RWPE2 (cell line): Measurements from ENCODE around the gene PCSK5.

Experiments used
- ATAC-seq: fragments of 200-7000 bp; cut with Tn5 transposase; 3 replicates; pipeline ENCODE4 v1.9.1; 2021; ENCODE audit warnings: low read depth
- DNase-seq: peaks from one replicate; pipeline ENCODE4 v3.0.0-alpha.2; 2020; ENCODE audit warnings: low spot score
- H3K27ac ChIP-seq: fragments of 450-650 bp; 2 replicates; pipeline ENCODE4 v1.5.1; 2017; ENCODE audit warnings: mild to moderate bottlenecking; ENCODE audit not compliant: poor library complexity, severe bottlenecking
- H3K27me3 ChIP-seq: fragments of 250-450 bp; sonication (Bioruptor Pico); 2 replicates; pipeline ENCODE4 v1.5.1; 2021; ENCODE audit warnings: mild to moderate bottlenecking, moderate library complexity; ENCODE audit not compliant: insufficient read depth, poor library complexity, severe bottlenecking
- H3K36me3 ChIP-seq: fragments of 250-450 bp; sonication (Bioruptor Pico); 2 replicates; pipeline ENCODE4 v1.5.1; 2020; ENCODE audit warnings: low read depth, mild to moderate bottlenecking, moderate library complexity
- H3K4me1 ChIP-seq: fragments of 250-450 bp; sonication (Bioruptor Pico); 2 replicates; pipeline ENCODE4 v1.5.1; 2021; ENCODE audit warnings: mild to moderate bottlenecking, moderate library complexity; ENCODE audit not compliant: insufficient read depth, poor library complexity, severe bottlenecking
- H3K4me3 ChIP-seq: fragments of 250-450 bp; sonication (Bioruptor Pico); 2 replicates; pipeline ENCODE4 v1.5.1; 2021; ENCODE audit warnings: mild to moderate bottlenecking, moderate library complexity; ENCODE audit not compliant: severe bottlenecking
- H3K9me3 ChIP-seq: fragments of 250-450 bp; sonication (Bioruptor Pico); 2 replicates; pipeline ENCODE4 v1.5.1; 2021; ENCODE audit warnings: mild to moderate bottlenecking, moderate library complexity; ENCODE audit not compliant: severe bottlenecking
- TF ChIP-seq, protein P1 (sequence below): fragments of 450-650 bp; IDR thresholded peaks from one replicate; pipeline ENCODE4 v1.5.1; 2017; ENCODE audit warnings: mild to moderate bottlenecking, moderate library complexity; ENCODE audit not compliant: poor library complexity, severe bottlenecking

The PCSK5 gene

GRCh38 chr9:75873712-75874111 is 16.8 kb upstream of the PCSK5 start:
- Histone ChIP-seq H3K27ac (no peak overlapping the region), H3K36me3 (no peaks in the 10 kb centered on the region), H3K27me3 (no peaks in the 10 kb centered on the region), H3K9me3 (no peaks in the 10 kb centered on the region), H3K4me1 (no peaks in the 10 kb centered on the region), H3K4me3 (no peak overlapping the region)
- TF ChIP-seq, protein P1, sequence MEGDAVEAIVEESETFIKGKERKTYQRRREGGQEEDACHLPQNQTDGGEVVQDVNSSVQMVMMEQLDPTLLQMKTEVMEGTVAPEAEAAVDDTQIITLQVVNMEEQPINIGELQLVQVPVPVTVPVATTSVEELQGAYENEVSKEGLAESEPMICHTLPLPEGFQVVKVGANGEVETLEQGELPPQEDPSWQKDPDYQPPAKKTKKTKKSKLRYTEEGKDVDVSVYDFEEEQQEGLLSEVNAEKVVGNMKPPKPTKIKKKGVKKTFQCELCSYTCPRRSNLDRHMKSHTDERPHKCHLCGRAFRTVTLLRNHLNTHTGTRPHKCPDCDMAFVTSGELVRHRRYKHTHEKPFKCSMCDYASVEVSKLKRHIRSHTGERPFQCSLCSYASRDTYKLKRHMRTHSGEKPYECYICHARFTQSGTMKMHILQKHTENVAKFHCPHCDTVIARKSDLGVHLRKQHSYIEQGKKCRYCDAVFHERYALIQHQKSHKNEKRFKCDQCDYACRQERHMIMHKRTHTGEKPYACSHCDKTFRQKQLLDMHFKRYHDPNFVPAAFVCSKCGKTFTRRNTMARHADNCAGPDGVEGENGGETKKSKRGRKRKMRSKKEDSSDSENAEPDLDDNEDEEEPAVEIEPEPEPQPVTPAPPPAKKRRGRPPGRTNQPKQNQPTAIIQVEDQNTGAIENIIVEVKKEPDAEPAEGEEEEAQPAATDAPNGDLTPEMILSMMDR: no peak
- DNase-seq: no peak
- no peak for ATAC-seq

DNA sequence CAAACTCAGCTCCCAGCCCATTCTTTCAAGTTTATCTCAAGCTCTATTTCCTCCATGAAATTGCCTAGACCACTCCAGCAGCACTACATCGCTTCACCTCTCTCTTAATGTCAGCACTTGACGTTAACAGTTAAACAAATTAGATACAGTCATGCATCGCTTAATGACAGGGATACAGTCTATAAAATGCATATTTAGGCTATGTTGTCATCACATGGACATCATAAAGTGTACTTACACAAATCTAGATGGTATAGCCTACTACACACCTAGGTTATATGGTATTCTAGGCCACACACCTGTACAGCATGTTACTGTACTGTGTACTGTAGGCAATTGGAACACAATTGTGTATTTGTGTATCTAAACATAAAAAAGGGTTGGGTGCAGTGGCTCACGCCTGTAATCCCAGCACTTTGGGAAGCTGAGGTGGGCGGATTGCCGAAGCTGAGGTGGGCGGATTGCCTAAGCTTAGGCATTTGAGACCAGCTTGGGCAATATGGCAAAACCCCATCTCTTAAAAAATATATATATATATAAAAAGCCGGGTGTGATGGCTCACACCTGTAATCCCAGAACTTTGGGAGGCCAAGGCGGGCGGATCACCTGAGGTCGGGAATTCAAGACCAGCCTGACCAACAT is 13.4 kb upstream of the PCSK5 start:
- H3K4me3 ChIP-seq: no peak overlapping the region
- no peaks in the 10 kb centered on the region for H3K4me1 ChIP-seq
- no peaks in the 10 kb centered on the region for H3K9me3 ChIP-seq
- H3K27me3 ChIP-seq: no peaks in the 10 kb centered on the region
- TF ChIP-seq, protein P1: no peak
- ATAC-seq (no peak), DNase-seq (no peak)
- H3K36me3 ChIP-seq: no peaks in the 10 kb centered on the region
- no peak overlapping the region for H3K27ac ChIP-seq

DNA sequence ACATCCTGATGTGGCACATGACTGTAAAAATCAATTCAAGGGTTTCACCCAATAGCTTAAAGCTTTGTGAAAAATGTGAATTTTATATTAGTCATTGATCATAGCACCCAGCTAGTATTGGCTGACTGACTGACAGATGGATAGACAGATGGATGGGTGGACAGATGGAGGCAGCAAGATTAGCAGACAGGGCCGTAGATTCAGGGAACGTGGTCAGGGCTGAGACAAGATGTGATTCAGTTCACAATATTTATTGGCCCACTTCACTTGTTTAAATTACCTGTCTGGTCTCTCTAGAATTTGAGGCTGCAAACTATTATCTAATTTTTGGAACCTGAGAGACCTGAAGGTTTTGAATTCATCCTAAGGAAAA is 12.0 kb upstream of the PCSK5 start:
- no peaks in the 10 kb centered on the region for H3K27me3 ChIP-seq
- no peaks in the 10 kb centered on the region for H3K9me3 ChIP-seq
- no peak for DNase-seq
- ATAC-seq: no peak
- no peaks in the 10 kb centered on the region for H3K4me1 ChIP-seq
- no peaks in the 10 kb centered on the region for H3K36me3 ChIP-seq
- TF ChIP-seq, protein P1: no peak
- H3K4me3 ChIP-seq: no peak overlapping the region
- H3K27ac ChIP-seq: no peak overlapping the region

GRCh38 chr9:75880618-75881017 is 9.9 kb upstream of the PCSK5 start:
- ATAC-seq (no peak), DNase-seq (no peak)
- TF ChIP-seq, protein P1: no peak
- Histone ChIP-seq H3K4me1 (no peaks in the 10 kb centered on the region), H3K4me3 (no peak overlapping the region), H3K27ac (no peak overlapping the region), H3K27me3 (no peaks in the 10 kb centered on the region), H3K9me3 (no peaks in the 10 kb centered on the region), H3K36me3 (no peaks in the 10 kb centered on the region)

- Histone ChIP-seq H3K9me3 (no peaks in the 10 kb centered on the region), H3K4me3 (no peak overlapping the region), H3K4me1 (no peaks in the 10 kb centered on the region), H3K27ac (no peak overlapping the region), H3K36me3 (no peaks in the 10 kb centered on the region), H3K27me3 (no peaks in the 10 kb centered on the region)
- ATAC-seq (no peak), DNase-seq (no peak)
- TF ChIP-seq, protein P1: no peak
Observed at GRCh38 chr9:75881761-75882160, 8.7 kb upstream of the PCSK5 start.
